IMR-90 (cell line): ENCODE results near the gene MEGF10.

ENCODE experiments used
- BHLHE40 ChIP-seq: fragments of 150-350 bp; IDR thresholded peaks from 2 replicates; pipeline ENCODE4 v1.6.1; 2016; ENCODE audit warnings: mild to moderate bottlenecking, low read depth, low read length
- CEBPB ChIP-seq: IDR thresholded peaks from 2 replicates; pipeline ENCODE4 v1.6.1; 2012; ENCODE audit warnings: low read depth, low read length, improper control_type of control experiment
- ELK1 ChIP-seq: fragments of 150-350 bp; IDR thresholded peaks from 2 replicates; pipeline ENCODE4 v1.6.1; 2016; ENCODE audit warnings: low read depth, mild to moderate bottlenecking, low read length, moderate library complexity, borderline replicate concordance
- MAFK ChIP-seq: IDR thresholded peaks from 2 replicates; pipeline ENCODE4 v1.6.1; 2012; ENCODE audit warnings: low read depth, low read length, improper control_type of control experiment
- MAZ ChIP-seq: IDR thresholded peaks from 2 replicates; pipeline ENCODE4 v1.6.1; 2012; ENCODE audit warnings: low read depth, mild to moderate bottlenecking, low read length, improper control_type of control experiment, moderate library complexity, borderline replicate concordance
- MXI1 ChIP-seq: IDR thresholded peaks from 2 replicates; pipeline ENCODE4 v1.6.1; 2012; ENCODE audit warnings: low read depth, mild to moderate bottlenecking, low read length, moderate library complexity, borderline replicate concordance
- POLR2A ChIP-seq: IDR thresholded peaks from 2 replicates; pipeline ENCODE4 v1.6.1; 2012; ENCODE audit warnings: mild to moderate bottlenecking, low read depth, low read length
- RAD21 ChIP-seq: IDR thresholded peaks from 2 replicates; pipeline ENCODE4 v1.6.1; 2012; ENCODE audit warnings: low read length, improper control_type of control experiment
- RFX5 ChIP-seq: IDR thresholded peaks from 2 replicates; pipeline ENCODE4 v1.8.0; 2012; ENCODE audit warnings: low read depth, mild to moderate bottlenecking, low read length, moderate library complexity
- USF2 ChIP-seq: fragments of 150-350 bp; IDR thresholded peaks from 2 replicates; pipeline ENCODE4 v1.6.1; 2017; ENCODE audit warnings: mild to moderate bottlenecking, antibody characterized with exemption, low read length, low read depth
- TF ChIP-seq, protein P1 (sequence below): conservative IDR thresholded peaks from 2 replicates; pipeline ENCODE4 v1.5.1; 2012; ENCODE audit warnings: mild to moderate bottlenecking, low read depth, low read length, improper control_type of control experiment

- TF ChIP-seq RAD21 (no peak), POLR2A (no peak), MAZ (no peak), MAFK (no peak), USF2 (no peak), CEBPB (no peak), BHLHE40 (no peak), ELK1 (no peak), MXI1 (no peak), RFX5 (no peak)
- TF ChIP-seq, protein P1, sequence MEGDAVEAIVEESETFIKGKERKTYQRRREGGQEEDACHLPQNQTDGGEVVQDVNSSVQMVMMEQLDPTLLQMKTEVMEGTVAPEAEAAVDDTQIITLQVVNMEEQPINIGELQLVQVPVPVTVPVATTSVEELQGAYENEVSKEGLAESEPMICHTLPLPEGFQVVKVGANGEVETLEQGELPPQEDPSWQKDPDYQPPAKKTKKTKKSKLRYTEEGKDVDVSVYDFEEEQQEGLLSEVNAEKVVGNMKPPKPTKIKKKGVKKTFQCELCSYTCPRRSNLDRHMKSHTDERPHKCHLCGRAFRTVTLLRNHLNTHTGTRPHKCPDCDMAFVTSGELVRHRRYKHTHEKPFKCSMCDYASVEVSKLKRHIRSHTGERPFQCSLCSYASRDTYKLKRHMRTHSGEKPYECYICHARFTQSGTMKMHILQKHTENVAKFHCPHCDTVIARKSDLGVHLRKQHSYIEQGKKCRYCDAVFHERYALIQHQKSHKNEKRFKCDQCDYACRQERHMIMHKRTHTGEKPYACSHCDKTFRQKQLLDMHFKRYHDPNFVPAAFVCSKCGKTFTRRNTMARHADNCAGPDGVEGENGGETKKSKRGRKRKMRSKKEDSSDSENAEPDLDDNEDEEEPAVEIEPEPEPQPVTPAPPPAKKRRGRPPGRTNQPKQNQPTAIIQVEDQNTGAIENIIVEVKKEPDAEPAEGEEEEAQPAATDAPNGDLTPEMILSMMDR: no peak
These were observed 79.2 kb downstream of the MEGF10 start for GRCh38 chr5:127369796-127370195.
